ENCODE results near the gene ENPP5. TPM values are rescaled to one million over a fixed set of nuclear protein-coding genes. Genes with fewer than 3 reads are reported as not detected.

The ENPP5 gene
- total and polyA plus RNA-seq, 2 donors (not counting 1 experiment from before 2014, with no cell fraction given), result 0.13 to 1.0 TPM

GRCh38 chr6:46144270-46144669 lies 26.5 kb downstream of the ENPP5 start:
- Histone ChIP-seq H3K36me3 (replicated peaks in 1 of 2; ENCODE audit: control extremely low read depth in 1 of 2, control insufficient read depth in 1 of 2, extremely low read depth in 1 of 2, insufficient read depth in 2 of 2, low read length in 1 of 2) (peaks cover 10 to 12% of the 10 kb centered on the region in 2 experiments), H3K9me3 (ENCODE audit: control extremely low read depth in 1 of 3, control insufficient read depth in 2 of 3, insufficient read depth in 1 of 3, low read length in 2 of 3) (no peaks in the 10 kb centered on the region), H3K27me3 (replicated peaks in 1 of 4; ENCODE audit: control extremely low read depth in 1 of 4, control insufficient read depth in 3 of 4, insufficient read depth in 4 of 4, low read length in 3 of 4) (no peaks in the 10 kb centered on the region), H4K20me1 (ENCODE audit: control insufficient read depth, insufficient read depth, low read length, poor library complexity, severe bottlenecking) (peaks cover 4% of the 10 kb centered on the region), H3K9ac (ENCODE audit: low read length) (no peak overlapping the region), H3K79me2 (ENCODE audit: control insufficient read depth, insufficient read depth, low read length) (no peaks in the 10 kb centered on the region), H3K4me3 (ENCODE audit: control extremely low read depth in 1 of 5, extremely low read depth in 1 of 5, insufficient read depth in 1 of 5, low read depth in 2 of 5, low read length in 4 of 5) (no peak overlapping the region), H2AFZ (ENCODE audit: insufficient read depth, low read depth, low read length, poor library complexity, severe bottlenecking) (no peak overlapping the region), H3K27ac (ENCODE audit: low read length in 2 of 2) (no peak overlapping the region), H3K4me2 (replicated peaks; ENCODE audit: low read depth, low read length, poor library complexity, severe bottlenecking) (no peak overlapping the region), H3K4me1 (ENCODE audit: control insufficient read depth in 2 of 2, insufficient read depth in 2 of 2, low read length in 2 of 2) (no peaks in the 10 kb centered on the region)
- POLR2A ChIA-PET, result no interaction called here
- Mint-ChIP-seq H3K4me3 (no peak overlapping the region), H3K4me1 (no peaks in the 10 kb centered on the region), H3K27ac (no peak overlapping the region), H3K27me3 (no peaks in the 10 kb centered on the region), H3K9me3 (ENCODE audit: insufficient read depth) (no peaks in the 10 kb centered on the region)
- ATAC-seq (ENCODE audit: low read depth), result no peak
- no CpG with 5 or more reads among the region's 1 CpG for WGBS (ENCODE audit: insufficient coverage)
- no peak for TF ChIP-seq CTCF (IDR thresholded peaks at IDR 0.05)
- no peak for TF ChIP-seq EZH2 (IDR thresholded peaks at IDR 0.05; ENCODE audit: borderline replicate concordance, insufficient read depth, low read depth, low read length, poor library complexity, severe bottlenecking)
- no peak for DNase-seq
- CTCF ChIA-PET, result no interaction called here
- intact Hi-C loops (cut with micrococcal nuclease), result no loop called here

GRCh38 chr6:46138281-46138680 lies 32.5 kb downstream of the ENPP5 start:
- ATAC-seq (ENCODE audit: low read depth) (no peak), DNase-seq (peak; percentile 6)
- no peak overlapping the region for H3K9ac ChIP-seq (ENCODE audit: low read length)
- H3K9me3 ChIP-seq (ENCODE audit: control extremely low read depth in 1 of 3, control insufficient read depth in 2 of 3, insufficient read depth in 1 of 3, low read length in 2 of 3), result no peaks in the 10 kb centered on the region
- no peaks in the 10 kb centered on the region for H3K27me3 ChIP-seq (replicated peaks in 1 of 4; ENCODE audit: control extremely low read depth in 1 of 4, control insufficient read depth in 3 of 4, insufficient read depth in 4 of 4, low read length in 3 of 4)
- Mint-ChIP-seq H3K27ac (no peak overlapping the region), H3K4me1 (peaks cover 31% of the 10 kb centered on the region), H3K4me3 (peak overlapping the region; percentile 18), H3K9me3 (ENCODE audit: insufficient read depth) (no peaks in the 10 kb centered on the region), H3K27me3 (no peaks in the 10 kb centered on the region)
- H2AFZ ChIP-seq (ENCODE audit: insufficient read depth, low read depth, low read length, poor library complexity, severe bottlenecking), result no peak overlapping the region
- H3K79me2 ChIP-seq (ENCODE audit: control insufficient read depth, insufficient read depth, low read length), result peaks cover 31% of the 10 kb centered on the region
- no peak overlapping the region for H3K27ac ChIP-seq (ENCODE audit: low read length in 2 of 2)
- ChIA-PET POLR2A (no interaction called here), CTCF (interaction anchor here (1.5 to 1.9 kb wide), 2 partner anchors 82 to 272 kb away, joined by 6 to 7 read pairs; no protein-coding TSS in a partner anchor)
- peaks cover 4% of the 10 kb centered on the region for H4K20me1 ChIP-seq (ENCODE audit: control insufficient read depth, insufficient read depth, low read length, poor library complexity, severe bottlenecking)
- TF ChIP-seq EZH2 (IDR thresholded peaks at IDR 0.05; ENCODE audit: borderline replicate concordance, insufficient read depth, low read depth, low read length, poor library complexity, severe bottlenecking) (no peak), CTCF (IDR thresholded peaks at IDR 0.05) (no peak)
- peaks cover 5 to 7% of the 10 kb centered on the region in 2 experiments for H3K36me3 ChIP-seq (replicated peaks in 1 of 2; ENCODE audit: control extremely low read depth in 1 of 2, control insufficient read depth in 1 of 2, extremely low read depth in 1 of 2, insufficient read depth in 2 of 2, low read length in 1 of 2)
- peaks cover 4 to 10% of the 10 kb centered on the region in 2 donors for H3K4me1 ChIP-seq (ENCODE audit: control insufficient read depth in 2 of 2, insufficient read depth in 2 of 2, low read length in 2 of 2)
- no peak overlapping the region for H3K4me2 ChIP-seq (replicated peaks; ENCODE audit: low read depth, low read length, poor library complexity, severe bottlenecking)
- intact Hi-C loops (cut with micrococcal nuclease), result loop anchor here (10.0 kb wide), 1 partner anchor 517 kb away; the partner anchor contains the start of genes CYP39A1 and SLC25A27
- no peak overlapping the region for H3K4me3 ChIP-seq (ENCODE audit: control extremely low read depth in 1 of 5, extremely low read depth in 1 of 5, insufficient read depth in 1 of 5, low read depth in 2 of 5, low read length in 4 of 5)
- whole genome bisulfite sequencing (ENCODE audit: insufficient coverage), result no CpG with 5 or more reads among the region's 1 CpG

Data from B cell (primary cell).